H1 (cell line): Measurements from ENCODE around the gene UHMK1. TPM values are rescaled to one million over a fixed set of nuclear protein-coding genes. Genes with fewer than 3 reads are reported as not detected.

Source experiments
- CTCF ChIA-PET: fragments of 300-600 bp; sonication (Branson Sonifier 250); formaldehyde crosslinking; loops from one replicate; lab custom pipeline; 2021; ENCODE audit not compliant: partially characterized antibody; lab: Charles Lee
- POLR2A ChIA-PET: fragments of 300-600 bp; sonication (Branson Sonifier 250); formaldehyde crosslinking; loops from one replicate; lab custom pipeline; 2021; ENCODE audit warnings: inconsistent platforms; ENCODE audit not compliant: partially characterized antibody; lab: Charles Lee
- DNase-seq, 2 experiments: peaks; one replicate each; pipeline versions ENCODE4 v3.0.0 to v3.0.0-alpha.2; 2010 to 2022; ENCODE audit warnings: low spot score in 2 of 2, low read depth in 1 of 2, mixed read lengths in 1 of 2
- FAIRE-seq: peaks from 2 replicates; lab custom pipeline; 2011; peaks lifted over from hg19 to GRCh38; lab: Jason Lieb, UNC
- H2AFZ ChIP-seq: 2 replicates; pipeline ENCODE4 v1.8.1; 2012; ENCODE audit warnings: low read length, inconsistent platforms
- H2AK5ac ChIP-seq: 2 replicates; pipeline ENCODE4 v1.6.1; 2013; ENCODE audit warnings: low read depth, low read length
- H2BK120ac ChIP-seq: replicated peaks from 2 replicates; pipeline ENCODE3; 2013; ENCODE audit warnings: low read depth, low read length, inconsistent platforms
- H2BK12ac ChIP-seq: 2 replicates; pipeline ENCODE4 v1.6.1; 2013; ENCODE audit warnings: low read depth, low read length
- H2BK15ac ChIP-seq: 2 replicates; pipeline ENCODE4 v1.6.1; 2013; ENCODE audit warnings: low read length
- H2BK20ac ChIP-seq: 2 replicates; pipeline ENCODE4 v1.6.1; 2013; ENCODE audit warnings: low read length
- H2BK5ac ChIP-seq: 2 replicates; pipeline ENCODE4 v1.6.1; 2013; ENCODE audit warnings: low read depth, low read length
- H3K14ac ChIP-seq: 2 replicates; pipeline ENCODE4 v1.6.1; 2013; ENCODE audit warnings: inconsistent platforms; ENCODE audit not compliant: insufficient read length
- H3K18ac ChIP-seq: 2 replicates; pipeline ENCODE4 v1.6.1; 2013; ENCODE audit warnings: low read length; ENCODE audit errors: extremely low read depth
- H3K23ac ChIP-seq: 2 replicates; pipeline ENCODE4 v1.6.1; 2013; ENCODE audit warnings: inconsistent platforms; ENCODE audit not compliant: insufficient read length
- H3K23me2 ChIP-seq: 2 replicates; pipeline ENCODE4 v1.6.1; 2013; ENCODE audit warnings: low read depth, low read length
- H3K27ac ChIP-seq: 2 replicates; pipeline ENCODE4 v1.6.1; 2011; ENCODE audit warnings: low read depth, low read length, inconsistent platforms
- H3K27me3 ChIP-seq, 4 experiments: replicated peaks in 1 of 4; 1 replicate in 1 of 4; 2 replicates in 3 of 4; pipeline versions ENCODE4 v1.6.1 to v1.8.1; 2011 to 2013; ENCODE audit warnings: low read length in 3 of 4, mild to moderate bottlenecking in 3 of 4, inconsistent platforms in 2 of 4, mixed read lengths in 2 of 4, moderate library complexity in 1 of 4; ENCODE audit not compliant: control insufficient read depth in 3 of 4, insufficient read depth in 3 of 4; ENCODE audit errors: extremely low read depth in 1 of 4
- H3K36me3 ChIP-seq, 4 experiments: 2 replicates each; pipeline versions ENCODE4 v1.6.1 to v1.8.1; 2011 to 2013; ENCODE audit warnings: mild to moderate bottlenecking in 4 of 4, low read length in 3 of 4, moderate library complexity in 2 of 4, control low read depth in 1 of 4, inconsistent platforms in 1 of 4; ENCODE audit not compliant: insufficient read depth in 4 of 4, control insufficient read depth in 2 of 4
- H3K4ac ChIP-seq: replicated peaks from 2 replicates; pipeline ENCODE3; 2013; ENCODE audit warnings: low read length, low read depth, mixed read lengths, inconsistent platforms; ENCODE audit not compliant: insufficient read length
- H3K4me1 ChIP-seq, 4 experiments: replicated peaks in 1 of 4; 1 replicate in 1 of 4; 2 replicates in 3 of 4; pipeline versions ENCODE4 v1.6.1 to v1.8.1; 2011 to 2013; ENCODE audit warnings: low read length in 3 of 4, inconsistent platforms in 2 of 4, mixed read lengths in 1 of 4; ENCODE audit not compliant: insufficient read depth in 4 of 4, control insufficient read depth in 3 of 4
- H3K4me2 ChIP-seq, 2 experiments: 2 replicates each; pipeline versions ENCODE4 v1.6.1 to v1.8.1; 2011 to 2013; ENCODE audit warnings: low read depth in 2 of 2, low read length in 2 of 2, control low read depth in 1 of 2, inconsistent platforms in 1 of 2, mild to moderate bottlenecking in 1 of 2; ENCODE audit not compliant: insufficient read depth in 1 of 2
- H3K4me3 ChIP-seq, 4 experiments: fragments of 200-600, 300-600 bp in 1 of 4; sonication (generic), shearing (Covaris generic), sonication (Bioruptor Twin) in 1 of 4; 2 replicates each; pipeline versions ENCODE4 v1.5.1 to v1.8.1; 2011 to 2016; ENCODE audit warnings: low read length in 4 of 4, low read depth in 3 of 4, control low read depth in 2 of 4, inconsistent platforms in 2 of 4, mild to moderate bottlenecking in 2 of 4, mixed read lengths in 1 of 4, moderate library complexity in 1 of 4; ENCODE audit not compliant: insufficient read depth in 2 of 4; ENCODE audit errors: extremely low read depth in 1 of 4
- H3K56ac ChIP-seq: replicated peaks from 2 replicates; pipeline ENCODE3; 2013; ENCODE audit warnings: low read depth, mild to moderate bottlenecking, mixed read lengths, low read length, inconsistent platforms; ENCODE audit not compliant: insufficient read length
- H3K79me1 ChIP-seq: 2 replicates; pipeline ENCODE4 v1.6.1; 2013; ENCODE audit warnings: low read depth, low read length, control low read depth
- H3K79me2 ChIP-seq, 2 experiments: 2 replicates each; pipeline versions ENCODE4 v1.6.1 to v1.8.1; 2012 to 2013; ENCODE audit warnings: low read length in 2 of 2, mild to moderate bottlenecking in 2 of 2, inconsistent platforms in 1 of 2; ENCODE audit not compliant: insufficient read depth in 2 of 2, control insufficient read depth in 1 of 2
- H3K9ac ChIP-seq, 4 experiments: replicated peaks in 1 of 4; 1 replicate in 1 of 4; 2 replicates in 3 of 4; pipeline versions ENCODE4 v1.6.1 to v1.8.1; 2011 to 2013; ENCODE audit warnings: low read depth in 3 of 4, low read length in 3 of 4, control low read depth in 2 of 4, mild to moderate bottlenecking in 2 of 4, moderate library complexity in 2 of 4, inconsistent platforms in 1 of 4; ENCODE audit errors: extremely low read depth in 1 of 4
- H3K9me3 ChIP-seq, 2 experiments: 2 replicates each; pipeline versions ENCODE4 v1.6.1 to v1.8.1; 2012 to 2013; ENCODE audit warnings: mild to moderate bottlenecking in 2 of 2, moderate library complexity in 2 of 2, control low read depth in 1 of 2, inconsistent platforms in 1 of 2, low read depth in 1 of 2, low read length in 1 of 2, mixed read lengths in 1 of 2; ENCODE audit not compliant: insufficient read depth in 2 of 2
- H4K20me1 ChIP-seq, 2 experiments: replicated peaks in 1 of 2; 2 replicates each; pipeline versions ENCODE3 to v1.8.1; 2011 to 2013; ENCODE audit warnings: inconsistent platforms in 2 of 2, low read length in 2 of 2, mild to moderate bottlenecking in 1 of 2; ENCODE audit not compliant: insufficient read depth in 2 of 2, control insufficient read depth in 1 of 2
- H4K5ac ChIP-seq: 2 replicates; pipeline ENCODE4 v1.6.1; 2013; ENCODE audit warnings: low read length, low read depth, mixed read lengths, inconsistent platforms; ENCODE audit not compliant: insufficient read length
- H4K8ac ChIP-seq: 2 replicates; pipeline ENCODE4 v1.8.0; 2013; ENCODE audit warnings: mild to moderate bottlenecking, moderate library complexity, low read length, inconsistent platforms; ENCODE audit not compliant: insufficient read depth; ENCODE audit errors: extremely low read depth
- H4K91ac ChIP-seq: replicated peaks from 2 replicates; pipeline ENCODE3; 2013; ENCODE audit warnings: low read length, mixed read lengths, inconsistent platforms; ENCODE audit not compliant: insufficient read length
- ATF3 ChIP-seq: IDR thresholded peaks from 2 replicates; pipeline ENCODE4 v1.6.1; 2011; ENCODE audit warnings: low read depth, mild to moderate bottlenecking, low read length; ENCODE audit not compliant: insufficient read depth
- BACH1 ChIP-seq: IDR thresholded peaks from 2 replicates; pipeline ENCODE4 v1.6.1; 2012; ENCODE audit warnings: low read length, improper control_type of control experiment
- BRCA1 ChIP-seq: IDR thresholded peaks from 2 replicates; pipeline ENCODE4 v1.6.1; 2012; ENCODE audit warnings: low read depth, low read length, improper control_type of control experiment
- EP300 ChIP-seq, 2 experiments: IDR thresholded peaks; 1 replicate in 1 of 2; 2 replicates in 1 of 2; pipeline ENCODE4 v1.6.1; 2011 to 2012; ENCODE audit warnings: low read depth in 2 of 2, low read length in 2 of 2, mild to moderate bottlenecking in 2 of 2, borderline replicate concordance in 1 of 2, inconsistent platforms in 1 of 2, moderate library complexity in 1 of 2
- HDAC2 ChIP-seq, 2 experiments: fragments of 300-600 bp in 1 of 2; sonication (generic) in 1 of 2; IDR thresholded peaks; 2 replicates each; pipeline ENCODE4 v1.6.1; 2011 to 2012; ENCODE audit warnings: low read depth in 2 of 2, low read length in 2 of 2, mild to moderate bottlenecking in 2 of 2, moderate library complexity in 2 of 2, borderline replicate concordance in 1 of 2, inconsistent platforms in 1 of 2
- POLR2AphosphoS5 ChIP-seq: IDR thresholded peaks from 2 replicates; pipeline ENCODE4 v1.6.1; 2011; ENCODE audit warnings: low read depth, low read length
- SP1 ChIP-seq: IDR thresholded peaks from 2 replicates; pipeline ENCODE4 v1.6.1; 2011; ENCODE audit warnings: low read depth, low read length
- SP2 ChIP-seq: IDR thresholded peaks from 2 replicates; pipeline ENCODE4 v1.6.1; 2012; ENCODE audit warnings: mild to moderate bottlenecking, low read length, inconsistent platforms
- WGBS, 2 experiments: shearing (Covaris generic) in 1 of 2; methylation state at CpG; one replicate each; pipeline versions ENCODE4 v1.1.6 to v1.1.7; 2013 to 2015; ENCODE audit warnings: low lambda C conversion rate in 2 of 2, mixed read lengths in 2 of 2, inconsistent platforms in 1 of 2, low coverage in 1 of 2, missing lambda C conversion rate in 1 of 2; ENCODE audit not compliant: insufficient replicate concordance in 2 of 2, insufficient coverage in 1 of 2, insufficient read length in 1 of 2; ENCODE audit errors: extremely low coverage in 1 of 2, missing lambda C conversion rate in 1 of 2; 5-methylcytosine and 5-hydroxymethylcytosine counted together
- polyA plus RNA-seq, 7 experiments: library from polyadenylated mRNA; depleted of rRNA in 3 of 7; stranded (reverse) in 5 of 7; unstranded in 2 of 7; fragments of >200 nt in 5 of 7; fragments of 200-250 nt in 2 of 7; gene quantifications; 1 replicate in 5 of 7; 2 replicates in 1 of 7; 4 replicates in 1 of 7; pipeline versions ENCODE4 v1.2.1 to v1.2.3, GENCODE V29; 2011 to 2013; ENCODE audit warnings: missing spikeins in 2 of 7, mixed read lengths in 2 of 7
- total RNA-seq: library from RNA; stranded (reverse); fragmentation: NEBNext Ultra II Directional; extraction: Animal tissue kit (Norgen Biotek cat#: 25700); gene quantifications from 2 replicates; pipeline ENCODE4 v1.2.1, GENCODE V29; 2021

Gene UHMK1
- total and polyA plus RNA-seq, 2 of the 8 experiments (the other 6 are each of a cell fraction or from before 2014, with no cell fraction given), result 4.6 to 16.1 TPM

DNA sequence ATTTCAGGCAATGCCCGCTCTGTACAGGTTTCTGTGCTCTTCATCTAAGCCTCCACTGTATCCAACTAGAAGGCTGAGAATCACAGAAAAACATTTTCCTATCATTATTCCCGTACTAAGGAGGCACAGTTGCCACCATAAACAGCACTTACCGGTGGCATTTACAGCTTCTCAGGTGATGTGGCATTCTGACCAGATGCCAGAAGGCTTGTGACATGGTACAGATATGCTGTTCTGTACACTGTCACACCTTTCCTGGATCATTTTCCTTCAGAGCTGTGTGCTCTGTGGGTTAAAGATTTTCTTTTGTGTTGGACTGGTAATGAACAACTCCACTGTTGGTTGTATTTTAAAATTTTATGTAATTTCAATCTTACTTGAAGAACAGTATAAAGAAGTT lies 59.9 kb downstream of the UHMK1 start:
- CTCF ChIA-PET, result no interaction called here
- TF ChIP-seq SP2 (no peak), SP1 (no peak), POLR2AphosphoS5 (no peak), BRCA1 (no peak), ATF3 (no peak), BACH1 (no peak), EP300 (IDR thresholded peaks at IDR 0.05; ENCODE audit: borderline replicate concordance in 1 of 2, low read depth in 2 of 2, low read length in 2 of 2) (no peak), HDAC2 (IDR thresholded peaks at IDR 0.05; ENCODE audit: borderline replicate concordance in 1 of 2, low read depth in 2 of 2, low read length in 2 of 2) (no peak)

More for the DNA sequence above, 59.9 kb downstream of the UHMK1 start:
- Histone ChIP-seq H3K56ac (no peak overlapping the region), H2BK5ac (no peak overlapping the region), H4K5ac (no peak overlapping the region), H3K79me1 (no peaks in the 10 kb centered on the region; the same call in none of the 2 replicates), H3K14ac (no peak overlapping the region), H3K4ac (no peak overlapping the region), H3K9me3 (no peaks in the 10 kb centered on the region), H3K27me3 (peaks cover 0 to 3% (median 0%) of the 10 kb centered on the region in 4 experiments; a peak in 1 of 7 replicates), H2AFZ (no peak overlapping the region), H3K23ac (no peak overlapping the region), H2BK120ac (no peak overlapping the region), H3K4me1 (peaks cover 0 to 5% (median under 1%) of the 10 kb centered on the region in 4 experiments; a peak in 1 of 7 replicates), H2BK15ac (no peak overlapping the region), H3K27ac (no peak overlapping the region), H3K4me2 (no peak overlapping the region), H2AK5ac (no peak overlapping the region), H3K23me2 (peaks cover 5% of the 10 kb centered on the region; the same call in 1 of the 2 replicates), H3K18ac (no peak overlapping the region), H4K8ac (no peak overlapping the region), H2BK20ac (no peak overlapping the region), H4K20me1 (peaks cover 0 to 1% of the 10 kb centered on the region in 2 experiments), H3K4me3 (no peak overlapping the region), H3K36me3 (no peaks in the 10 kb centered on the region), H3K9ac (no peak overlapping the region), H2BK12ac (no peak overlapping the region), H3K79me2 (0 out of 4 replicates have a peak, but pooled peaks cover 0 to 2% of the 10 kb centered on the region in 2 experiments), H4K91ac (no peak overlapping the region)
- 93% methylated on average over 3 of the region's 3 CpGs; no CpG with 5 or more reads in 1 of the 2 experiments for WGBS, 2 experiments
- FAIRE-seq (no peak), DNase-seq (no peak)
- POLR2A ChIA-PET, result no interaction called here
